ENCODE data around the gene PCYT2.
A peak's percentile ranks its signal among the peaks of the same experiment; 100 is the strongest.

The PCYT2 gene

DNA sequence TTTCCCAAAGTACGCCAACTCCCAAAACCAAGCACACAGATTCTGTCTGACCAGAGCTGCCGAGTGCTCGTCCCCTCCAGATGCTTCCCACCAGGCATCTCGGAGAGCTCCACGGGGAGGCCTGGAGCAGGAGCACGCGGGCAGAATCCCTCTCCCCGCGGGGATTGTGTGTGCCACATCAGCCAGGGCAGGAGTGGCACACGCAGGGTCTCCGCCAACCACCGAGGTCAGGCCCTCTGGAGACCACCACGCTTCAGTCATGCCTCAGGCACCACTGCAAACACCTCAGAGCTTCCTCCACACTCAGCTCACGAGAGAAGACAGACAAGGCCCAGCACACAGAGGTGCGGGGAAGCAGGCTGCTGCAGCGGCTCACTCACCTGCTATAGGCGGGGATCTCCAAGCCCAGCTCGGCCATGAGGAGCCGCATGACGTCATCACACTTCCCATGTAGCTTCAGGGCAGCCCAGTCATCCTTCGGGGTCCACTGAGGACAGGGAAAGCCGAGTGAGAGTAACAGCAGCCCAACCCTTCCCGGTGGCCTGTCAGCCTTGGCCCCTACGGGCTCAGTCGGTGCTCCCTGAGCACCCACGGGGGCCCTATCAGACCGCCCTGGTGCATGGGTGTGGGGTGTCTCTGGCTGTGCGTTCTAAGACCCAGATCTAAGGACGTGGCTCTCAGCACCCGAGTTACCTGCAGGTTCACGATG is 2.3 kb upstream of the PCYT2 start:
- CTCF ChIA-PET = no interaction called here
- TF ChIP-seq, protein P1, sequence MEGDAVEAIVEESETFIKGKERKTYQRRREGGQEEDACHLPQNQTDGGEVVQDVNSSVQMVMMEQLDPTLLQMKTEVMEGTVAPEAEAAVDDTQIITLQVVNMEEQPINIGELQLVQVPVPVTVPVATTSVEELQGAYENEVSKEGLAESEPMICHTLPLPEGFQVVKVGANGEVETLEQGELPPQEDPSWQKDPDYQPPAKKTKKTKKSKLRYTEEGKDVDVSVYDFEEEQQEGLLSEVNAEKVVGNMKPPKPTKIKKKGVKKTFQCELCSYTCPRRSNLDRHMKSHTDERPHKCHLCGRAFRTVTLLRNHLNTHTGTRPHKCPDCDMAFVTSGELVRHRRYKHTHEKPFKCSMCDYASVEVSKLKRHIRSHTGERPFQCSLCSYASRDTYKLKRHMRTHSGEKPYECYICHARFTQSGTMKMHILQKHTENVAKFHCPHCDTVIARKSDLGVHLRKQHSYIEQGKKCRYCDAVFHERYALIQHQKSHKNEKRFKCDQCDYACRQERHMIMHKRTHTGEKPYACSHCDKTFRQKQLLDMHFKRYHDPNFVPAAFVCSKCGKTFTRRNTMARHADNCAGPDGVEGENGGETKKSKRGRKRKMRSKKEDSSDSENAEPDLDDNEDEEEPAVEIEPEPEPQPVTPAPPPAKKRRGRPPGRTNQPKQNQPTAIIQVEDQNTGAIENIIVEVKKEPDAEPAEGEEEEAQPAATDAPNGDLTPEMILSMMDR (IDR thresholded peaks at IDR 0.05; ENCODE audit: insufficient read depth, low read length, missing control alignments) = no peak
- H3K4me3 ChIP-seq (ENCODE audit: low read depth, low read length) = no peak overlapping the region

DNA sequence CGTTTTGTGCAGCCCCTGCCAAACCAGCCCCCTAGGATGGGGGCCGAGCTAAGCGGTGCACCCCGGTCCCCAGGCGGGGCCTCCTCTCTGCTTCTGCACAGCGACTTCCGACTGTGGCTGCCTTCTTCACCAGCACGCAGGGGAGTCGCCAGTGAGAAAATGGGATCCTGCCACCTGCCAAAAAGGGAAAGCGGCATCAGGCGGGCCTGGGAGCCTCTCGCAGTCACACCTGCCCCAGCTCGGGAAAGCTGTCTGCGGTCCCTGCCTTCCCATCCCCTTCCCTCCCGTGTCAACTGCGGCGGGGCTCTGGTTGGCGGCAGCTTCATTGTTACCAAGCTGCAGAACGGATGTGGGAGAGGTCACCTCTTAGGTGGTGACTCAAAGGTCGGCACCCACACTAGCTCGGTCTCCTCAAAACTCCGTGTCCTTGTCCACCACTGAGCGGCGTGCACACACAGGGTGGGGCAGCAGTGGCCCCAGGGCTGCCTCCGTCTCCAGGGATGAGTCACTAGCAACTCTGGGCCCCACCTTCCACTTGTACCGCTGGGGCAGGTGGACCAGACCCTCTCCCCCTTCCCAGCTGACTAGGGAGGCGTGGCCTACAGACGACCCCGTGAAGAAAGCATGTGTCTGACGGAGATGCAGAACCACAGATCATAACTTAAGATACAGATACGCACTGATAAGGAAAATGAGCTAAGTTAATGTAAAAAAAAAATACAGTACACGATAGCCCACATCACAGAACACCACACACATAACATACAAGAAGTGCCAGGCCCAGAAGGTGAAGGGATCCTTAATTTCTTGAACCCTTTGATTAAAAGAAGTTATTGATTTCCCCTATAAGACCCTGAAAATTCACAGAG is 1.5 kb upstream of the PCYT2 start:
- no peak overlapping the region for H3K4me3 ChIP-seq (ENCODE audit: low read depth, low read length)

More for the DNA sequence above, 2.3 kb upstream of the PCYT2 start:
- DNase-seq (ENCODE audit: low read depth, low spot score) = no peak
- POLR2A ChIA-PET = no interaction called here

DNA sequence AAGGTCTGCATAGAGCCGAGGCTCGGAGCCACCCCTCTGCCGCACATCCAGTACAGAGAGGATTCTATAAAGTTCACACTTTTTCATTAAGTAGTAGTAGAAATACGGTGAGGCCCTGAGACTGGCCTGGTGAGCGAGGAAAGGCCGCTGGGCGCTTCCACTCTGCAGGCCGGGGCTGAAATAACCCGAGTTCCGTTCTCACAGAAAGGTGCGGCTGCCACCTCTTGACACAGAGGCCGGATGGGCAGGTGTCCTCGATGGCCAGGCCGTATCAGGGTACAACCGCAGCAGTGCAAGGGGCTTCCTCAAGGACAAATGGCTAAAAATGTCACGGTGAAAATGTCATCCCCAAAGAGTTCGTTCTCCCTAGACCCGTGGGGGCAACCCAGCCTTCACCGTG is 770 bp upstream of the PCYT2 start:
- POLR2A ChIA-PET = no interaction called here
- no peak overlapping the region for H3K4me3 ChIP-seq (ENCODE audit: low read depth, low read length)
- CTCF ChIA-PET = no interaction called here
- DNase-seq (ENCODE audit: low read depth, low spot score) = no peak
- TF ChIP-seq, protein P1 (IDR thresholded peaks at IDR 0.05; ENCODE audit: insufficient read depth, low read length, missing control alignments) = no peak

More for the DNA sequence above, 1.5 kb upstream of the PCYT2 start:
- ChIA-PET CTCF (no interaction called here), POLR2A (no interaction called here)
- DNase-seq (ENCODE audit: low read depth, low spot score) = no peak
- TF ChIP-seq, protein P1 (IDR thresholded peaks at IDR 0.05; ENCODE audit: insufficient read depth, low read length, missing control alignments) = no peak

DNA sequence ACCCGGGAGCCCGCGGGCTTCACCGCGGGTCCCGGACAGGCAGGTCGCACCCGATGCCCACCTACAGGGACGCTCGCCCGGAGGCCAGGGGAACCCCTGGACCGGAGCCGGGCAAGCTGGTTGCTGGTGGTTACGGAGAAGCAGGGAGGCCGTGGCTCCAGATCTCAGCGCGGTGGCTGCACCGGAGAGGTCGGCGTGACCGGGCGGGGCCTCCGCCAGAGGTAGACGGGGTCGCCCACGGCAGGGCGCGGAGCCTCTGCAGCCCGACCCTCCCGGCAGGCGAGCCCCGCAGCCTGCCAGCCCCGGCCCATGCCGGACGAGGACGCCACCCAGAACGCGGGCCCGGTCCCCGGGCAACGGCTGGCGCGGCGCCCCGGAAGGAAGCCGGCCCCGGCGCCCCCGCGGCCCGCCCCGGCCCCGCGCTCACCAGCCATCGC is 341 bp downstream of the PCYT2 start:
- TF ChIP-seq, protein P1 (IDR thresholded peaks at IDR 0.05; ENCODE audit: insufficient read depth, low read length, missing control alignments) = no peak
- peak overlapping the region; percentile 74 for H3K4me3 ChIP-seq (ENCODE audit: low read depth, low read length)
- DNase-seq (ENCODE audit: low read depth, low spot score) = no peak
- CTCF ChIA-PET = interaction anchor here (1.0 to 1.4 kb wide), 2 partner anchors 13 to 41 kb away, joined by 4 to 6 read pairs; no protein-coding TSS in a partner anchor
- POLR2A ChIA-PET = interaction anchor here (1.4 kb wide), 1 partner anchor 15 kb away, joined by 4 read pairs; no protein-coding TSS in a partner anchor

DNA sequence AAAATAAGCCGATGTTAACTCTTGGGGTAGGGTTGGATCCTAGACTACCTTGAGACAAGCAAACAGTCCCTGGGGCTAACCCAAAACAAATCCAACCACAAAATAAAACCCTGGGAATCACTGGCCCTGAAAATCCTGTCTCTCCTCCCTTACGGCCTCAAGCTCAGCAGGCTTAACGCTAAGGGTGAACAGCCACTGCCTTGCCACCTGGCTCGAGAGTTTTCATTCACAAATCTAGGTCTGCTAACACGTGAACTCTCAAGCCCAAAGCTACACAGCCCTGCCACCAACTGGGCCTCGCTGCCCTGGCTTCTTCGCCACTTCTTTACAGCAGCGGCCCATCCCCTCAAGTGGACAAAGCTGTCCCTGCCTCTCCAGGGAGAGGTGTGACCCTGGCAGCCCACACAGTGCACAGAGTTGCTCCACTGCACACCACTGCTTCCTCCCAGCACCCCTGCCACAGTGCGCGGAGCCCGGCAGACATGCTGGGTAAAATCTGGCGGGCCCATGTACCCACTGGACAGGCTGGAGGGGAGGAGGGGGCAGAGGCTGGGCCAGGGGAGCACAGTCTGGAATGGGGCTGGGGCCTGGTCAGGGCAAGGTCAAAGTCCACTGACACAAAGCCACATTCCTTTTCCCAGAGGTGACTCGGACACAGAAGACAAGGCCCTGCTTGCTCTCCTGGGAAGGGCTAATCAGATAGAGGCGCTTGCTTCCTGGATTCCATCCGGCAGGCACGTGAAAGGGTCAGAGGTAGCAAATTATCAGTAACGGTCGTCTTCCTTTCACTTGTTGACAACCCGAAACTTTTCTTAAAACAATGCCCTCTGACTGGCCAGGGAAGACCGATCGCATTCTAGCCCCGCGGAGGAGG is 996 bp downstream of the PCYT2 start:
- DNase-seq (ENCODE audit: low read depth, low spot score) = no peak
- peak overlapping the region; percentile 74 for H3K4me3 ChIP-seq (ENCODE audit: low read depth, low read length)
- TF ChIP-seq, protein P1 (IDR thresholded peaks at IDR 0.05; ENCODE audit: insufficient read depth, low read length, missing control alignments) = no peak
- POLR2A ChIA-PET = interaction anchor here (1.4 kb wide), 1 partner anchor 16 kb away, joined by 4 read pairs; no protein-coding TSS in a partner anchor
- CTCF ChIA-PET = interaction anchor here (1.1 to 1.4 kb wide), 2 partner anchors 19 to 41 kb away, joined by 5 to 6 read pairs; no protein-coding TSS in a partner anchor
